HG03196 (cell line): Measurements from ENCODE around the gene ARSK.

Experiments used
- ATAC-seq: cut with Tn5 transposase; IDR thresholded peaks from one replicate; pipeline ENCODE4 v1.9.1; 2021; ENCODE audit not compliant: unreplicated experiment

Gene ARSK

GRCh38 chr5:95554647-95555548 lies at the start of gene ARSK, which contains the start of gene SKIC3:
ARSK (plus strand) TSS chr5:95555101; CDS start chr5:95555279, 178 bp downstream.
SKIC3 (minus strand) TSS chr5:95554977; CDS start chr5:95547150, 7,827 bp downstream.
- ATAC-seq: peak; percentile 91

- no peak for ATAC-seq
These were observed 46.4 kb upstream of the ARSK start for GRCh38 chr5:95508550-95508949.

DNA sequence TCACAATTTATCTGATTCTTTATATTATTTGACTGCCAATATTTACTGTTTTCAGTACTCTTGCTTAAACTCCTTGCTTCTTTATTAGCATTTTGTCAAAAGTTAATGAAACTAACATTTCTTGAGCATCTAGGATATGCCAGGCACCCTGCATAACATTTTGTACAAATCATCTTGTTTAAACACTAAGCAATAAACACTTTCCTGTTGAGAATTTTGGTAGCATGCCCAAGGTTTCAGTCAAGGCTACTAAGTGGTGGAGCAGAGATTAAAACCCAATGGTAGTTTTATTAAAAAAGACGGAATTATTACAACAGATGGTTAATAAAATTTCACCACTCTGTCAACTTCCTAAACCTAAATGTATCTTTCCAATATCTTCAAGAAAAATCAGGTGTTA lies 43.3 kb upstream of the ARSK start:
- ATAC-seq: no peak

GRCh38 chr5:95518417-95518816 lies 36.5 kb upstream of the ARSK start:
- ATAC-seq: no peak

DNA sequence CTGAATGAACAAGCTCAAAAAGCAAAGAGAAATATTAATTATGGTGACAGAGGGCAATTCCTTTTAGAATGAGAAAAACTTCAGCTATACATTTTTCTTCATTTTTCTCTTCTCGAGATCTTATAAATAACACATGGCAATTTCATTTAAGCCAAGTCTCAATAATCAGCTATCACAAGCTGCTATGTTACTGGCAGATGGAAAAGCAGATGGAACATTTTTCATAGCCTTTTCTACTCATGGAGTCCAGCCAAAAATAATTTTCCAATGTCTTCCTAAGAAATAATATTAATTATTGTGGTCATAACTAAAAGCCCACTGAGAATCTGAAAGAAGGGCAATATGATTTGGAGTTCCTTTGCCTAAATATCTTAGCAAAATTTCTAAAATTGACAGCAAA lies 35.8 kb upstream of the ARSK start:
- no peak for ATAC-seq

DNA sequence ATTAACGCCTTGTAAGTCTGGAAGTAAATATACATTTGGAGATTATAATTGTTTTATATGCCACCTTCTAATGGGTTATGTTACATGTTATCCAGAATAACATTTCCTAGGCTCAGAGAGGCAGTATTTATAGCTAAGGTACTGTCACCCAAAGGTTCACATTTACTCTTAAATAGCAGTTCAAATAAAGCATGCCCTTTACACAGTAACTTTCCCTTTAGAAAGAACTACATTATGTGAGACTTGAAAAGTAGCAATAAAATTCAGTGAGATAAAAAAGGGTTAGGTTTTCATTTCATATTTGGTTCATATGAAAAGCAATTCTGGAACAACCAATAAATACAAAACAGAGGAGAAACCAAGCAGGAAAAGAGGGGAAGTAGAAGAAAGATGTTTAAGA lies 35.2 kb upstream of the ARSK start:
- no peak for ATAC-seq

- ATAC-seq: no peak
These were observed 34.7 kb upstream of the ARSK start for GRCh38 chr5:95520206-95520605.

DNA sequence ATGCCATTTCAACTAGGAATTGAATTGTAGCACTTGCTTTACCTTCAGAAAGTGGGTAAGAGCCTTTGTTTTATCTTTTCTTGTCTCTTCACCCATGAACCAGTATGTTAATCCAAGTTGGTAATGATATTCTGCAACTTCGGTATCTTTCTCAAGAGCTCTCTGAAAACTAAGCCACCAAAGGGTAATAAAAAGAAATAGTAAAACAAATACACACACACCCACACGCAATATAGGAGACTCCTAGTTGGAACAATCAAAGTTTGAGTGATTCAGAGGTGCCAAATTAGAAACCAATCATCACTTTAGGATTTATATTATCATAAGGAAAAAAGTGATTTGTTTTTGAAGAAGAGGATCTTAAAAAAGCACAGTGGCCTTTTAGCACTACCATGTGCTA lies 30.5 kb upstream of the ARSK start:
- no peak for ATAC-seq

DNA sequence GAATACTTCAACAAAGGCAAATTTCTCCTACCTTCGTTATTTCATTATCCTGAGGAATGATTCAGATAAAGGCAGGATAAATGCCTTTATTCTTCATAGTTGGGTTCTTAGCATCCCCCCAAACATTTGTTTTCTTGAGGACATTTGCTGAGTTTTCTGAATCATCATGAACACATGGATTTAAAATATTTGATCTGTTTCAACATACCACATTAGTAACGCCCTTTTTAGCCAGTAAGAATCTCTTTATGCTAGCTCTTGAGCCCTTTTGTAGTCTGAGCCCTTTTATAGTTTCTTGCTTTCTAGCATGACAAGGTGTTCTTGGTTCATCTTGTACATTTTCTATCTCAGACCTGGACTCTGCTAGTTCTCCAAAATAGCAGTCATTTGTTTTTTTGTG lies 28.0 kb upstream of the ARSK start:
- no peak for ATAC-seq

DNA sequence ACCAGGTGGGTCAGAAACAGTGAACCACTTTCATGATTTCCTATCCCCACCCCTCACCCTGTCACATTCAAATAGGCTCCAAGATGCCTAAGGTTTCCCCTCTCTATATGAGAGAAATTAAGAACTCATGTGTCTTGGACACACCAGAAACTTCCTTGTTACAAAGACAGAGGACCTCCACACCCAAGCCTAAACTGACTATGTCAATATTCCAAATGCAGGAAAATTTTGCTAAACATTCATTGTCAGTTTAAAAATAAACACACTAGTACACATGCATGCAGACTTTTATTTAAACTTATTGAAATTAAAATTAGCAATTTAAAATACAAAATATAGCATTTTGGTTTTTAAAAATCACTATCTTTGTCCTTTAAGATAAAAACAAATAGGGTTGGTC lies 26.3 kb upstream of the ARSK start:
- no peak for ATAC-seq

- ATAC-seq: no peak
These were observed 24.5 kb upstream of the ARSK start for GRCh38 chr5:95530416-95530815.

- ATAC-seq: no peak
These were observed 23.4 kb upstream of the ARSK start for GRCh38 chr5:95531491-95531890.

DNA sequence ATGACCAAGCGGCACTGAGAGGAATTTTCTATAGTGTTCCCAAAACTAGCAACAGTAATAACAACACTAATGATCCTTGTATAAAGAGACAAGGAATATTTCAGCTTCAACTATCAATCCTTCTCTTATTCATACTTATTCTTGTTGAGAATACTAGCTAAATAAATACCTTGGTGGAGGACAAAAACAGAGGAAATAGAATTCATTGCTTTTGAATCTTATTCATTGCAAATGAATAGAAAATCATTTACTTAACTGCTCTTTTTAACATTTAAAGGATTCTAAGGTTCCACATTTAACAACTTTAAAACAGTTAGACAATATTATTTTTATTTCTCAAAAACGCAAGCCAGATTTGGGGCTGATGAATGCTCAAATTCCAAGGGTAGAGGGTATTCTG lies 22.5 kb upstream of the ARSK start:
- no peak for ATAC-seq

- no peak for ATAC-seq
These were observed 21.8 kb upstream of the ARSK start for GRCh38 chr5:95533106-95533505.

DNA sequence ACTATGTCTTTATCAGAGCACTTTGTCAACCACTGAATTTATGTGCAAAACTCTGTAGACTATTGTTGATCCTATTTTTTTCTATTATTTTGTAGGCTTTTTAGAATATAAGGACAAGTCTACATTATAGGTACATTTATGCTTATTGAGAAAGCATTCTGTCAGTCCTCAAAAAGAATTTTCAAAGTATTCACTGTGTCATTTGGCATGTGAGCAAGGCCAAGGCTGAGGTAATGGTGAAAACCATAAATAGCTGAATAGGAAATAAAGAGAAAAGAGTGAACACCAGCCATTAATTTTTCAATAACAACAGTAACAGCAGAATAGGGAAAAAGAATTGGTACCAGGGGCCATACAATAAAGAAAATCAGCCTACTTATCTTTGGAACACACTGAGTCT lies 21.1 kb upstream of the ARSK start:
- no peak for ATAC-seq

DNA sequence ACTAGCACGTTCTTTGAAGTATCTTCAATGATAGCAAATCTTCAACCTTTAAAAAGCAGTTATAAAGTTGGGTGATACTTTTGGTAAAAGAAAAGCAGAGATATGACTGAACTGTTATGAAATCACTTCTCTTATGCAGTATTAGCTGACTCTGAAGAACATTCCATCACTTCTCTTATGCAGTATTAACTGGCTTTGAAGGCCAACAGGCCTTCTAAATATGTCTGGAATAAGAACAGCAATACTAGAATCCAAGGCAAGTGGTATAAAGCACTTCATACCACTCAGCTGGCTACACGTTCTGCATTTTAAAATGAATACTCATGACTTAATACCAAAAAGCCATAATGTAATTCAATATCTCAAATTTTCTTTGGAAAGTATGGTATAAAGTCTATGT lies 17.4 kb upstream of the ARSK start:
- no peak for ATAC-seq

DNA sequence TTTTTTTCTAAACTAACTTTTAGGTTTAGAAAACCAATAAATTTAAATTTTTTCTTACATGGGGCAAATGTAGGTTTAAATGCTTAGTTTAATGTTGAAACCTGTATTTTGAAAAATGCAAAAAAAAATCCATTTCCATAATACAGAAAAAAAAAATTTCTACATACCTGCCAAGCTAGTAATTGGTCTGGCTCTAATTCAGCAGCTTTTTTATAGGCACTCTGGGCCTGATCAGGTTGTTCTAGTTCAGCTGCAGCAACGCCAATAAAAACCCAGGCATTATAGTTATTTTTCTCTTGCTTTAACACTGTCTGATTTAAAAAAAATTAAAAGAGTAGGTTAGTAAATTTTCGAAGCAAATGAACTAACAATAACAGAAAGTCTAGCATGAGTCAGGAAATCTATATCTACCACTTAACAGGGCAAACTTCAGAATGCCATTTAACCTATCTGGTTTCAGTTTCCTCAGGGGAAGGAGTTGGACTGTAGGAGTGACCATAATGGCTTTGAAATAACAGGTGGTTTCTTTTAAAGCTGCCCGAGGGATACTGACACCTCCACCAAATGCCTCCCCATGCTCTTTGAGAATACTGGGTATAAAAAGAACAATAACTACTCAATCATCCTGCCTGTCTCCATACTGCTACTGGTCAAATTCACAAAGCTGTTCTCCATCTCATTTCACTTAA lies 11.7 kb upstream of the ARSK start:
- no peak for ATAC-seq

GRCh38 chr5:95549030-95549429 lies 5.9 kb upstream of the ARSK start:
- no peak for ATAC-seq

DNA sequence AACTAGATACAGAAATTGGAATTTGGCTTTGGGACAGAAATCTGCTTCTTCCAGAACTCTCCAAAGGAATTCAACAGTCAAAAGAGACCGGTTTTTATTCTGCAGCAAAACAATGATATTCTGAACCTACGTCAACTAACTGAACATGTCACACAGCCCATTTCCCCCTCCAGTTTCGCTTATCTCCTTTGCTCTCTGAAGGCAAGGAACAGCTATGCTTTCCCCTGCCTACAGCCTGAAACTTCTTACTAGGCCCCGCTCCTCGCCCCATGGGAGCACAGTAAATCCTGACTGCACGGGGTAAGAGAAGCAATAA lies 612 bp upstream of the ARSK start:
- peak; percentile 28 for ATAC-seq

DNA sequence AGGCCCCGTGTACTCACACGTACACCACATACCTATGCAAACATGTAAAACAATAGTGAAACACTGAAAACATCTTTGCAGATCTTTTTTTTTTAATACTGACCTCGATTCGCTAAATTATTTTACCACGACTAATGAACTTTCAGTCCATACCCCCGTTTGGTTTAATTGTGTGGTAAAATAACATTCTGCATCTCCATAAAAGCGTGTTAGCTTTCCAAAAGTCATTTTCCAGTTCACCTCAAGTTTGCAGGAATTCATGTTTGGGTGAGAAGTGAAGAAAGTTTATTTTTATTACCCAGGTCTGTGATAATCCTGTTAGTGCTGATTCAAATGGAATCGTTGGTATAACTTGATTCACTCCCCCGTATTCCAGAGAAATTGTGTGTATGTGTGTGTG lies 652 bp downstream of the ARSK start:
- ATAC-seq: no peak

DNA sequence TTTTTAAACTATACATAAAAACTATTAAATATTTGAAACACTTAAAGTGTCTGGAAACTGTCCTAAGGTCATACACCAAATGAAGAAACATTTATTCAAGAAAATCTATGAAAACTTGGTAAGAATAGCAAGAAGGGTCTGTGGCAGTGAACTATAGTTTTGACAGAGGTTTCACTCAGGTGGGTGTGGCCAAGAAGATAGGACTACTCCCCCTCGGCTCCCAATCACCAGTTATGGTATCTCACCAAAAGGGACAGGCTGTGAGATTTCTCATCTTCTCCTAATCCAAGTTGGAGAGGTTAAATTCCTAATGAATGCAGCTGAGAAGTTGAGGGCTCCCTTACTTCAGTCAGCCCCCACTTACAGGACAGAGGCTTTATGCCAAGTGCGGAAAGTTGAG lies 2.9 kb downstream of the ARSK start:
- no peak for ATAC-seq

GRCh38 chr5:95562282-95562681 lies 7.4 kb downstream of the ARSK start:
- ATAC-seq: no peak

DNA sequence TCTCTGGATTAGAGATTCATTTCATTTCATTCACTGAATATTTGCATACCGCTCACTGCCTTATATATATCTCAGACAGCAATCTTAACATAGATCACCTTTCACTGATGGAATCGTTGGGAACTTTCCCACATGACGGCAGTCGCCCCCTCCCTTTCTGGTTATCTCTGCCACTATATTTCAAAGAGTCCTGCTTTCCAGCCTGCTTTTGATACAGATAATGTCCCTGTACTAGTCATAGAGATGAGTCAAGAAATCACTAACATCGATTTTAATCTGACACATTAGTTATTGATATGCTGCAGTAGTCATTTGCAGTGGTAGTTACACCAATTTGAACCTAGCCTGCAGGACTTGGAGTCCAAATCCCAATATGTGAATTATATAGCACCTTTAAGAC lies 8.5 kb downstream of the ARSK start:
- no peak for ATAC-seq
